ENCODE measurements around the gene GPC6.
"Not testable (repeated sequence)": the region's sequence is repeated elsewhere in the genome, so short reads cannot be mapped to it uniquely, and the experiment has no call there.

The GPC6 gene

GRCh38 chr13:94172416-94172815, 945.8 kb downstream of the GPC6 start:
- DNase-seq (ENCODE audit: low spot score): no peak

GRCh38 chr13:94173312-94173854, 946.8 kb downstream of the GPC6 start:
- no peak for DNase-seq (ENCODE audit: low spot score)

- no peak for DNase-seq (ENCODE audit: low spot score)
Observed at GRCh38 chr13:94174009-94174408, 947.4 kb downstream of the GPC6 start.

- no peak for DNase-seq (ENCODE audit: low spot score)
Observed at GRCh38 chr13:94175076-94175475, 948.5 kb downstream of the GPC6 start.

- no peak for DNase-seq (ENCODE audit: low spot score)
Observed at GRCh38 chr13:94176561-94176960, 950.0 kb downstream of the GPC6 start.

- no peak for DNase-seq (ENCODE audit: low spot score)
Observed at GRCh38 chr13:94177041-94177440, 950.4 kb downstream of the GPC6 start.

GRCh38 chr13:94178625-94179244, 952.1 kb downstream of the GPC6 start:
- no peak for DNase-seq (ENCODE audit: low spot score)

- no peak for DNase-seq (ENCODE audit: low spot score)
Observed at GRCh38 chr13:94181461-94182107, 955.0 kb downstream of the GPC6 start.

GRCh38 chr13:94182185-94182761, 955.7 kb downstream of the GPC6 start:
- DNase-seq (ENCODE audit: low spot score): no peak

GRCh38 chr13:94186470-94186869, 959.9 kb downstream of the GPC6 start:
- DNase-seq (ENCODE audit: low spot score): no peak

GRCh38 chr13:94188201-94188854, 961.7 kb downstream of the GPC6 start:
- DNase-seq (ENCODE audit: low spot score): no peak

GRCh38 chr13:94192431-94192975, 965.9 kb downstream of the GPC6 start:
- DNase-seq (ENCODE audit: low spot score): peak; percentile 67

- no peak for DNase-seq (ENCODE audit: low spot score)
Observed at GRCh38 chr13:94195715-94196114, 969.1 kb downstream of the GPC6 start.

- no peak for DNase-seq (ENCODE audit: low spot score)
Observed at GRCh38 chr13:94196413-94196812, 969.8 kb downstream of the GPC6 start.

- DNase-seq (ENCODE audit: low spot score): no peak
Observed at GRCh38 chr13:94198681-94199080, 972.1 kb downstream of the GPC6 start.

- DNase-seq (ENCODE audit: low spot score): no peak
Observed at GRCh38 chr13:94199135-94199534, 972.5 kb downstream of the GPC6 start.

GRCh38 chr13:94201022-94201421, 974.4 kb downstream of the GPC6 start:
- DNase-seq (ENCODE audit: low spot score): no peak

GRCh38 chr13:94204163-94204562, 977.6 kb downstream of the GPC6 start:
- no peak for DNase-seq (ENCODE audit: low spot score)

GRCh38 chr13:94204946-94205345, 978.3 kb downstream of the GPC6 start:
- no peak for DNase-seq (ENCODE audit: low spot score)

GRCh38 chr13:94205896-94206295, 979.3 kb downstream of the GPC6 start:
- DNase-seq (ENCODE audit: low spot score): no peak

- no peak for DNase-seq (ENCODE audit: low spot score)
Observed at GRCh38 chr13:94209117-94209516, 982.5 kb downstream of the GPC6 start.

- not testable (repeated sequence) for DNase-seq (ENCODE audit: low spot score)
Observed at GRCh38 chr13:94209913-94210312, 983.3 kb downstream of the GPC6 start.

GRCh38 chr13:94210816-94211215, 984.2 kb downstream of the GPC6 start:
- DNase-seq (ENCODE audit: low spot score): no peak

Measured in D341Med (cell line).